CD4-positive, alpha-beta T cell treated with Interleukin-4 for 1 hour (primary cell): ENCODE data around the gene FYB1.

Experiments
- DNase-seq, 2 donors: peaks; one replicate each; pipeline ENCODE4 v3.0.0-alpha.2; 2020 to 2022

The FYB1 gene

GRCh38 chr5:39076757-39077728 lies 142.3 kb downstream of the FYB1 start:
- DNase-seq, result peak in 1 of 2 donors; percentile 22

GRCh38 chr5:39076101-39076756 lies 143.1 kb downstream of the FYB1 start:
- no peak for DNase-seq

GRCh38 chr5:39074017-39074814 lies 145.1 kb downstream of the FYB1 start, which contains the start of gene RICTOR:
Gene RICTOR, minus strand, starts transcription at chr5:39074399. Its CDS starts 22 bp downstream, at chr5:39074377.
- peak; percentile 90 to 92 for DNase-seq

GRCh38 chr5:39073767-39074016 lies 145.7 kb downstream of the FYB1 start:
- no peak for DNase-seq

GRCh38 chr5:39072925-39073766 lies 146.2 kb downstream of the FYB1 start:
- peak; percentile 70 to 80 for DNase-seq

GRCh38 chr5:39068099-39068498 lies 151.3 kb downstream of the FYB1 start:
- no peak for DNase-seq

- DNase-seq, result no peak
Measured at GRCh38 chr5:39064450-39064849, 154.9 kb downstream of the FYB1 start.

- no peak for DNase-seq
Measured at GRCh38 chr5:39063037-39063436, 156.3 kb downstream of the FYB1 start.

GRCh38 chr5:39062530-39062929 lies 156.8 kb downstream of the FYB1 start:
- DNase-seq, result no peak

GRCh38 chr5:39062104-39062503 lies 157.3 kb downstream of the FYB1 start:
- DNase-seq, result no peak

- no peak for DNase-seq
Measured at GRCh38 chr5:39059064-39059463, 160.3 kb downstream of the FYB1 start.

- DNase-seq, result no peak
Measured at GRCh38 chr5:39058178-39058921, 161.0 kb downstream of the FYB1 start.

- DNase-seq, result no peak
Measured at GRCh38 chr5:39057734-39058133, 161.6 kb downstream of the FYB1 start.

- DNase-seq, result no peak
Measured at GRCh38 chr5:39055768-39056398, 163.5 kb downstream of the FYB1 start.
